ENCODE measurements around the gene SSBP4.

SSBP4 gene

GRCh38 chr19:18473706-18474087, 54.5 kb downstream of the SSBP4 start:
- TF ChIP-seq CTCF (IDR thresholded peaks at IDR 0.05; ENCODE audit: low read depth, low read length, missing control alignments) = no peak
- no peak overlapping the region for H3K4me3 ChIP-seq (ENCODE audit: low read depth, low read length)
- DNase-seq (ENCODE audit: low read depth) = no peak

- DNase-seq (ENCODE audit: low read depth) = no peak
- no peak overlapping the region for H3K4me3 ChIP-seq (ENCODE audit: low read depth, low read length)
- TF ChIP-seq CTCF (IDR thresholded peaks at IDR 0.05; ENCODE audit: low read depth, low read length, missing control alignments) = no peak
Observed at GRCh38 chr19:18474366-18474887, 55.2 kb downstream of the SSBP4 start.

- H3K4me3 ChIP-seq (ENCODE audit: low read depth, low read length) = no peak overlapping the region
- no peak for DNase-seq (ENCODE audit: low read depth)
- TF ChIP-seq CTCF (IDR thresholded peaks at IDR 0.05; ENCODE audit: low read depth, low read length, missing control alignments) = no peak
Observed at GRCh38 chr19:18475004-18475453, 55.8 kb downstream of the SSBP4 start.

- DNase-seq (ENCODE audit: low read depth) = no peak
- no peak for TF ChIP-seq CTCF (IDR thresholded peaks at IDR 0.05; ENCODE audit: low read depth, low read length, missing control alignments)
- H3K4me3 ChIP-seq (ENCODE audit: low read depth, low read length) = no peak overlapping the region
Observed at GRCh38 chr19:18475762-18476331, 56.6 kb downstream of the SSBP4 start.

- no peak for TF ChIP-seq CTCF (IDR thresholded peaks at IDR 0.05; ENCODE audit: low read depth, low read length, missing control alignments)
- H3K4me3 ChIP-seq (ENCODE audit: low read depth, low read length) = no peak overlapping the region
- no peak for DNase-seq (ENCODE audit: low read depth)
Observed at GRCh38 chr19:18476507-18477041, 57.4 kb downstream of the SSBP4 start.

- DNase-seq (ENCODE audit: low read depth) = no peak
- TF ChIP-seq CTCF (IDR thresholded peaks at IDR 0.05; ENCODE audit: low read depth, low read length, missing control alignments) = no peak
Observed at GRCh38 chr19:18477042-18477779, 58.0 kb downstream of the SSBP4 start.

More at GRCh38 chr19:18477042-18477779, 58.0 kb downstream of the SSBP4 start:
- H3K4me3 ChIP-seq (ENCODE audit: low read depth, low read length) = no peak overlapping the region
